ENCODE measurements around the gene CWF19L1. TPM values are rescaled to one million over a fixed set of nuclear protein-coding genes. Genes with fewer than 3 reads are reported as not detected.

CWF19L1 gene
- 7.1 and 10.7 TPM in 2 replicates for polyA plus RNA-seq (2012; rRNA removed)
- 7.3 and 8.0 TPM in 2 replicates for polyA plus RNA-seq (2012; cell fraction: cytosol; rRNA removed)
- 16.7 and 25.4 TPM in 2 replicates for polyA plus RNA-seq (2012; cell fraction: nucleus; rRNA removed)

- Histone ChIP-seq H3K9me3 (no peaks in the 10 kb centered on the region), H3K79me2 (ENCODE audit: insufficient read depth) (peaks cover 51% of the 10 kb centered on the region), H3K9me2 (no peaks in the 10 kb centered on the region), H3F3A (replicated peaks; ENCODE audit: insufficient read depth) (peaks cover 4% of the 10 kb centered on the region), H3K4me2 (peak within 1 kb of the TSS; percentile 89), H3K36me3 (replicated peaks in 1 of 2; ENCODE audit: control insufficient read depth in 1 of 2, insufficient read depth in 2 of 2, low read length in 1 of 2) (peaks cover 0 to 4% of the 10 kb centered on the region in 2 experiments), H4K20me1 (ENCODE audit: insufficient read depth) (no peaks in the 10 kb centered on the region), H3K27me3 (ENCODE audit: insufficient read depth) (no peaks in the 10 kb centered on the region), H3K27ac (ENCODE audit: low read depth in 2 of 2, low read length in 1 of 2) (peak within 1 kb of the TSS; percentile 62 to 83), H2AFZ (ENCODE audit: low read depth) (peak within 1 kb of the TSS; percentile 95), H3K9ac (peak within 1 kb of the TSS; percentile 93), H3K4me1 (ENCODE audit: control insufficient read depth in 1 of 2, insufficient read depth in 2 of 2, low read depth in 1 of 2, low read length in 1 of 2) (peaks cover 0 to 3% of the 10 kb centered on the region in 2 experiments; a peak in 1 of 4 replicates), H3K4me3 (ENCODE audit: low read depth in 2 of 2, low read length in 1 of 2) (peak within 1 kb of the TSS; percentile 84 to 88)
- POLR2A ChIA-PET = no interaction called here
- CTCF ChIA-PET = interaction anchor here (0.8 kb wide), 1 partner anchor 36 kb away, joined by 3 read pairs; no protein-coding TSS in a partner anchor
- 9% methylated on average over 49 of the region's 49 CpGs for WGBS (ENCODE audit: low lambda C conversion rate)
- DNase-seq = peak; percentile 87
- no peak for TF ChIP-seq GATA2 (CRISPR knock-in tag; IDR thresholded peaks at IDR 0.05)
- TF ChIP-seq USF1 (IDR thresholded peaks at IDR 0.05; ENCODE audit: borderline replicate concordance, low read depth) = no peak
- no peak for TF ChIP-seq JUND (IDR thresholded peaks at IDR 0.05)
- no peak for TF ChIP-seq TCF12 (IDR thresholded peaks at IDR 0.05)
- TF ChIP-seq FOXJ3 (CRISPR knock-in tag; IDR thresholded peaks at IDR 0.05) = no peak
- no peak for TF ChIP-seq IRF3 (IDR thresholded peaks at IDR 0.05; ENCODE audit: low read depth, low read length)
- no peak for TF ChIP-seq MEF2A (IDR thresholded peaks at IDR 0.05; ENCODE audit: borderline replicate concordance, low read depth)
- 0 out of 2 replicates have a peak, but pooled peaks have one; percentile 24 for TF ChIP-seq RCOR1 (IDR thresholded peaks at IDR 0.05; ENCODE audit: low read length)
- peak; percentile 91 for TF ChIP-seq ELF1 (IDR thresholded peaks at IDR 0.05)
- TF ChIP-seq EZH2phosphoT487 (IDR thresholded peaks at IDR 0.05; ENCODE audit: borderline replicate concordance, low read depth) = no peak
- no peak for TF ChIP-seq RXRA (IDR thresholded peaks at IDR 0.05; ENCODE audit: borderline replicate concordance, low read depth)
- no peak for TF ChIP-seq PBX3 (IDR thresholded peaks at IDR 0.05)
- TF ChIP-seq EP300 (IDR thresholded peaks at IDR 0.05; ENCODE audit: borderline replicate concordance in 1 of 2, low read depth in 1 of 2, low read length in 1 of 2) = no peak
- no peak; the same call in 1 of the 2 replicates for TF ChIP-seq GABPA (IDR thresholded peaks at IDR 0.05; ENCODE audit: low read depth)
- TF ChIP-seq SIN3A (IDR thresholded peaks at IDR 0.05; ENCODE audit: borderline replicate concordance, low read depth, low read length) = peak; percentile 60; the same call in 1 of the 2 replicates
- TF ChIP-seq POLR2AphosphoS5 (IDR thresholded peaks at IDR 0.05; ENCODE audit: low read depth, low read length) = peak; percentile 85
- TF ChIP-seq RFX5 (IDR thresholded peaks at IDR 0.05; ENCODE audit: low read length) = peak; percentile 52; the same call in 1 of the 2 replicates
- TF ChIP-seq RAD21 (IDR thresholded peaks at IDR 0.05; ENCODE audit: low read length) = no peak
- TF ChIP-seq NRF1 (IDR thresholded peaks at IDR 0.05; ENCODE audit: low read depth, low read length) = no peak
- TF ChIP-seq SMC3 (IDR thresholded peaks at IDR 0.05; ENCODE audit: low read depth, low read length) = no peak
- peak; percentile 57 for TF ChIP-seq MAX (IDR thresholded peaks at IDR 0.05; ENCODE audit: low read depth)
- TF ChIP-seq CHD2 (IDR thresholded peaks at IDR 0.05; ENCODE audit: low read length, partially characterized antibody) = peak; percentile 86
- TF ChIP-seq CTCF (IDR thresholded peaks at IDR 0.05) = no peak
- peak; percentile 89; the same call in 1 of the 2 replicates for TF ChIP-seq MXI1 (IDR thresholded peaks at IDR 0.05; ENCODE audit: low read depth, low read length)
These were observed at the start of gene CWF19L1 for GRCh38 chr10:100267239-100268104. TSS of gene CWF19L1 (minus strand) at chr10:100267638. CDS start at chr10:100267593, 45 bp downstream.
